Left forelimb (tissue), 1 donor: ENCODE measurements around the gene EIF4E2.

Experiments
- DNase-seq: peaks from one replicate; pipeline ENCODE4 v3.0.0-alpha.2; 2018; ENCODE audit warnings: low spot score

Gene EIF4E2

DNA sequence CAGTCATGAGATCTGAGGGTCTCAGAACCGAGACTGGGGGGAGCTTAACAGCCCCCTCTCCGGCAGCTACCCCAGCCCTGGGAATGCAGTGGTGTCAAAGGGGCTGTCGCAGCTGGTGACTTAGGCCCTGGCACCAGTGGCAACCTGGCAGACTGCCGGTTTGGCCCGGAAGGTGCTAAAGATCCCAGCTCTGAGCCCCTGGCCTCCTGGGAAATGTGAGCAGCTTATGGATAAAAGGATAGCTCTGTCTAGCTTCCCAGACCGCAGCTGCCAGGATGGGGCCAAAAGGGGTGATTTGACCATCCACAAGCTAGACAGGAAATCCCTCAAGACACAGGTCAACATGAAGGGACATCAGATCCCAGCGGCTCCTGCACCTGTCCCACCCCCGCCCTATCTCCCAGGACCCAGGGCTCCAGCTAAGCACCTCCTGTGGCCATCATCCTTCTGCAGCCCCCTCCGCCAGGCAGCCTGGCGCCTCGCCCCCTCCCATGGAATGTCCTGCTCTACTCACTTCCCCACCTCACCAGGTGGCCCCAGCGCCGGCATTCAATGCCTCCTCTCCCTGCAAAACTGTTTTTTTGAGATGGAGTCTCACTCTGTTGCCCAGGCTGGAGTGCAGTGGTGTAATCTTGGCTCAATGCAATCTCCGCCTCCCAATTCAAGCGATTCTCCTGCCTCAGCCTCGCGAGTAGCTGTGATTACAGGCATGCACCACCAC lies 49.7 kb downstream of the EIF4E2 start:
- no peak for DNase-seq

GRCh38 chr2:232603283-232603682 lies 52.8 kb downstream of the EIF4E2 start:
- no peak for DNase-seq

DNA sequence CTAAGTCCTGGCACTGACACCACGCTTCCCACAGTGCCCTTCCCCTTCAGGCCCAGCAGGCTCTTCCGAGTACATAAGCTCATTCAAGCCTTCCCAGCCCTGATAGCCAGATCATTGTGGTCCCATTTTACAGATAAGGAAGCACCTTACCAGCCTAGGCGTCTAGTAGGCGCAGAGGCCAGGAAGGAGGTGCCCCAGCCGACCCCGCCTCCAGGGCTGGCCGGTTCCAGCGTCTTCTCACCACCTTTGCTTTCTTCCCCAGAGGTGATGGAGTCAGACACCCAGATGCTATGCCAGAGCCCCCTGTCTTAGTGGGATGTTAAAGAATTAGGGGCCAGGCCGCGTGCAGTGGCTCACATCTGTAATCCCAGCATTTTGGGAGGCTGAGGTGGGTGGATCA lies 54.0 kb downstream of the EIF4E2 start:
- no peak for DNase-seq

DNA sequence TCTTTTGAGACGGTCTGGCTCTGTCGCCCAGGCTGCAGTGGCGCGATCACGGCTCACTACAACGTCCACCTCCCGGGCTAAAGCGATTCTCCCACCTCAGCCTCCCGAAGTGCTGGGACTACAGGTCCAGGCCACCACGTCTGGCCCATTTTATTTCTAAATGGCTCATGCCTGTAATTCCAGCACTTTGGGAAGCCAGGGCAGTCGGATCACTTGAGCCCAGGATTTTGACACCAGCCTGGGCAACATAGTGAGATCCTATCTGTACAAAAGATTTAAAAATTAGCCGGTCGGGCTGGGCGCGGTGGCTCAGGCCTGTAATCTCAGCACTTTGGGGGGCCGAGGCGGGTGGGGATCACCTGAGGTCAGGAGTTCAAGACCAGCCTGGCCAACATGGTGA lies 56.5 kb downstream of the EIF4E2 start:
- no peak for DNase-seq

DNA sequence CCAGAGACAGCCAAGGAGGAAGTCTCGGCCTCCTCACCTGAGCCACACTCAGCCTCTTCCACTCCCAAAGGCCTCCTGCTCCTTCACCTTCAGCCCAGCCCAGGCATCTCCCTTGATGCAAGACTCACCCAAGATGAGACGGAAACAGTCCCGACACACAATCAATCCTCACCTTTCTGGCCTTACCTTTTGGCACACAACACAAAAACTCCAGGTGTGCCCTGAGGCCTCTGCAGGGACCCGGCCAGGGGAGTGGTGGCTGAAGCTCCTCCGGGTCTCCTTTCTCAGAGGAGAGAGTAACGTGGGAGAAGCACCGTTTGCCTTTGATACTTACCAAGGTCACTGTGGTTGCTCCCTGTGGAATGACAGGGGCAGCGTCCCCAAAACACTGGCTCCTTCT lies 59.1 kb downstream of the EIF4E2 start:
- DNase-seq: no peak

- DNase-seq: no peak
These were observed 59.6 kb downstream of the EIF4E2 start for GRCh38 chr2:232610081-232610480.

DNA sequence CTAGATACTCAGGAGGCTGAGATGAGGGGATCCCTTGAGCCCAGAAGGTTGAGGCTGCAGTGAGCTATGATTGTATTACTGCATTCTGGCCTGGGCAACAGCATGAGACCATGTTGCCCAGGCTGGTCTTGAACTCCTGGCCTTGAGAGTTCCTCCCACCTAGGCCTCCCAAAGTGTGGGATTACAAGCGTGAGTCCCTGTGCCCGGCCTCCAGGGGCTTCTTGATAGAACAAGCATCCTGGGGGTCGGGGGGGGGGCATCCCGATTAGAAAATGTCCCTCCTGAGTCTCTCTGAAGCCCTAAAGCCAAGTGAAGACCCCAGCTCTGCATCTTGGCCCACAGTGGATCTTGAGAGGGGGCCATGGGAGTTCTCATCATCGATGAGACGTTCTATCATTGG lies 60.6 kb downstream of the EIF4E2 start:
- no peak for DNase-seq

DNA sequence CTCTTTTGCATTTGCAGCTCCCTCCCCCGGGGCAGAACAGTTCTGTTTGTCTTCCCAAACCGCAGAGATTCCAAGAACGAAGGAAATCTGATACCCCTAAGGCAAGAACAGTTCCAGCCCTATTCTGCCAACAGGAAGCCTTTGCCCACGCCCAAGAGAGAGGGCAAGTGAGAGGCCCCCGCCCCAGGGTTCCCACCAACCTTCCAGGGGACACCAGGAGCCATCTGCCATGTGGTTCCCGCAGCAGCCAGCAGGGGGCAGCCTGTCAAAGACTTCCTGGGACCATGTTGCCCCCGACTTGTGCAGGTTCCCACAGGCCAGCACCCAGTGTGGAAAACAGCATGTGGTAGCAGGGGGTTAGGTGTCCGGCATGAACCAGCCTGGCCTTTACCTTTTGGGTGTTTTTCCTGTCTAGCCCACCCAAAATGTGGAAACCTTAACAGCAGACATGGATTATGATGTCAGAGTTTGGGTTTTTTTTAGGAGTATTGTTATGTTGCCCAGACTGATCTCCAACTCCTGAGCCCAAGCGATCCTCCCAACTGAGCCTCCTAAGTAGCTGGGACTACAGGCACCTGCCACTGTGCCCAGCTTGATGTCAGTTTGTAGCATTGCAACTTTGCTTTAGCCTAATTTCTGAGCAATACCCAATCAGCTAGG lies 61.2 kb downstream of the EIF4E2 start:
- no peak for DNase-seq

DNA sequence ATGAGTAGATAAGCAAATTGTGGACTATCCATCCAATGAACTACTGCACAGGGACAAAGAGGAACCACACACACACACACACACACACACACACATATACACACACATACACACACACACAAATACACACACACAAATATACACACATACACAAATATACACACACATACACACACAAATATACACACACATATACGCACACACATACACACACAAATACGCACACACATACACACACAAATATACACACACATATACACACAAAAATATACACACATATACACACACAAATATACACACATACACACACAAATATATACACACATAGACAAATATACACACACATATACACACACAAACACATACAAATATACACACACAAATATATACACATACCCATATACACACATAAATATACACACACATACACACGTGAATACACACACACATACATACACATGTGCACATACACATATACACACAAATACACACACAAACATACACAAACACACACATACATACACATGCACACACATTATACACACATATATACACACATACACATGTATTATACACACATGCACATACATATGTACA lies 63.1 kb downstream of the EIF4E2 start:
- no peak for DNase-seq

DNA sequence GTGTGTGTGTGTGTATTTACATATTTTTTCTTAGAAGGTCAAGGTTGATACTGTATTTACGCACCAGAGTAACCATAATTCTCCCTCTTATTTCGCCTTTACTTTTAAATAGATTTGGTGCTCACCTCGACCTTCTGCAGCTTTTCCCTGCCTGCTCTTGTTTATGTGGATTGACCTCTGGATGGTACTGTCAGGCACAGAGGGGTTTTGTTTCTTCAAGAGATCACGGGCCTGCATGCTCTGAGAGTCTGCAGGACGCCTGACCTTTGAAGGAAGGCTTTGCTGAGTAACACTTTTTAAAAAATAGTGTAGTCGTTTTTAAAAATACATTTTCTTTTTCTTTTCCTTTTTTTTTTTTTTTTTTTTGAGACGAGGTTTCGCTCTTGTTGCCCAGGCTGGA lies 64.8 kb downstream of the EIF4E2 start:
- DNase-seq: no peak
